Skeletal muscle satellite cell (primary cell): ENCODE data around the gene PARN. TPM values are rescaled to one million over a fixed set of nuclear protein-coding genes. Genes with fewer than 3 reads are reported as not detected.

Experiments
- H3K27me3 ChIP-seq: 2 replicates; pipeline ENCODE4 v1.7.0; 2013; ENCODE audit warnings: low read length; ENCODE audit not compliant: control insufficient read depth, insufficient read depth
- H3K36me3 ChIP-seq: 2 replicates; pipeline ENCODE4 v1.7.0; 2013; ENCODE audit warnings: mild to moderate bottlenecking, control low read depth, low read length; ENCODE audit not compliant: insufficient read depth
- H3K4me1 ChIP-seq: 2 replicates; pipeline ENCODE4 v1.7.0; 2013; ENCODE audit warnings: low read length; ENCODE audit not compliant: control insufficient read depth, insufficient read depth
- H3K4me2 ChIP-seq: 2 replicates; pipeline ENCODE4 v1.7.0; 2013; ENCODE audit warnings: mild to moderate bottlenecking, low read length
- H3K4me3 ChIP-seq: 2 replicates; pipeline ENCODE4 v1.7.0; 2013; ENCODE audit warnings: low read length
- H3K9ac ChIP-seq: 2 replicates; pipeline ENCODE4 v1.7.0; 2013; ENCODE audit warnings: mild to moderate bottlenecking, low read depth, low read length, moderate library complexity
- H3K9me3 ChIP-seq: replicated peaks from 2 replicates; pipeline ENCODE4 v1.7.0; 2013; ENCODE audit warnings: mild to moderate bottlenecking, control low read depth, low read length
- total RNA-seq: library from RNA; depleted of rRNA; stranded (reverse); fragments of >200 nt; gene quantifications from 2 replicates; pipeline ENCODE4 v1.2.3, GENCODE V29; 2012; rRNA removed

PARN gene
- 25.6 and 28.6 TPM in 2 replicates for total RNA-seq

DNA sequence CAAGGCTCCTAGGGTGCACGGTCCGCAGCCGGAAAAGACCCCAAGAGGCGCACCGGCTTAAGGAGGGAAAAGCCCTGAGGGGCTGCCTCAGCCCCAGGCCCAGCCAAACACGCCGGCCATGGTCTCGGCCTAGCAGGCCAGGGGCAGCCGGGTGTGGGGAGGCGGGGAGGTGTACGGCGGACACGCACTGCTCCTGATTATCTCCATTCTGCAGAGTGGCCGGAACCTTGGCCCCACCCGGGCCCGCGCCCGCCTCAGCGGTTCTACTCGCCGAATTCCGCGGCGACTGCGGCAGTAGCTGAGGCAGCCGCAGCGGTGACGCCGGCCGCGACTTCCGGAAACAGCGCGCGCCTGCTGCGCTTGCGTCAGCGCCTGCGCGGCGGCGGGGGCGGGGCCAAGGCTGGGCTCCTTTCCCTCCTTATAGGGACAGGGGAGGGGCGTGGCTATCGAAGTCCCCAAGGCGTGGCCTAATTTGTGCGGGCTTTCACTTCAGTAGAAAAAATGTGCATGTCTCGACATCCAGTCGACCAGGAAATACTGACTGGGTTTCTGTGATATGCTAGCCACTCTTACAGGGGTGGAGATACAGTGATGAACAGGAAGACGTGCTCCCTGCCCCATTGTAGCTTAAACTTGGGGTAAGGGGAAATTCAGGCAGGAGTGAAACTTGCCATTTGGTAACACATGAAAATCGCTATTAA is at the start of gene PARN:
Gene PARN, minus strand, starts transcription at position 342 of the 701 bp plus-strand sequence. Its CDS starts 135 bp downstream, at position 207.
- Histone ChIP-seq H3K27me3 (no peaks in the 10 kb centered on the region), H3K4me2 (peak within 1 kb of the TSS; percentile 92), H3K9me3 (no peaks in the 10 kb centered on the region), H3K4me3 (peak within 1 kb of the TSS; percentile 98), H3K4me1 (peaks cover 27% of the 10 kb centered on the region), H3K36me3 (peaks cover 20% of the 10 kb centered on the region), H3K9ac (peak within 1 kb of the TSS; percentile 99)

GRCh38 chr16:14678748-14679497 is 48.9 kb upstream of the PARN start:
- Histone ChIP-seq H3K4me2 (no peak overlapping the region), H3K9me3 (no peaks in the 10 kb centered on the region), H3K9ac (no peak overlapping the region), H3K4me1 (no peaks in the 10 kb centered on the region), H3K36me3 (no peaks in the 10 kb centered on the region), H3K4me3 (no peak overlapping the region), H3K27me3 (peaks cover 2% of the 10 kb centered on the region)

DNA sequence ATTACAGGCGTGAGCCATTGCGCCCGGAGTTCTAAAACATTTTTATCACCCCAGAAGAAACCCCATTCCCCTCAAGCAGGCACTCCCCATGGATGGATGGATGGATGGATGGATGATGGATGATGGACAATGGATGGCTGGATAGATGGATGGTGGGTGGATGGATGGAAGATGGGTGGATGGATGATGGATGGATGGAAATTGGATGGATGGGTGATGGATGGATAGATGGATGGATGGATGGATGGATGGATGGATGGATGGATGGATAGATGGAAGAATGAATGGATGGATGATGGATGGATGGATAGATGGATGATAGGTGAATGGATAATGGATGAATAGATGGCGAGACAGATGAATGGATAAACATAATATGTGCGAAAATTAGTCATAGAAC is 47.6 kb upstream of the PARN start:
- Histone ChIP-seq H3K9ac (no peak overlapping the region), H3K4me1 (no peaks in the 10 kb centered on the region), H3K36me3 (no peaks in the 10 kb centered on the region), H3K4me3 (no peak overlapping the region), H3K9me3 (no peaks in the 10 kb centered on the region), H3K27me3 (peaks cover 2% of the 10 kb centered on the region), H3K4me2 (no peak overlapping the region)

- Histone ChIP-seq H3K9me3 (no peaks in the 10 kb centered on the region), H3K27me3 (peaks cover 2% of the 10 kb centered on the region), H3K9ac (no peak overlapping the region), H3K4me1 (no peaks in the 10 kb centered on the region), H3K4me2 (no peak overlapping the region), H3K36me3 (no peaks in the 10 kb centered on the region), H3K4me3 (no peak overlapping the region)
Observed at GRCh38 chr16:14676633-14677032, 46.6 kb upstream of the PARN start.

DNA sequence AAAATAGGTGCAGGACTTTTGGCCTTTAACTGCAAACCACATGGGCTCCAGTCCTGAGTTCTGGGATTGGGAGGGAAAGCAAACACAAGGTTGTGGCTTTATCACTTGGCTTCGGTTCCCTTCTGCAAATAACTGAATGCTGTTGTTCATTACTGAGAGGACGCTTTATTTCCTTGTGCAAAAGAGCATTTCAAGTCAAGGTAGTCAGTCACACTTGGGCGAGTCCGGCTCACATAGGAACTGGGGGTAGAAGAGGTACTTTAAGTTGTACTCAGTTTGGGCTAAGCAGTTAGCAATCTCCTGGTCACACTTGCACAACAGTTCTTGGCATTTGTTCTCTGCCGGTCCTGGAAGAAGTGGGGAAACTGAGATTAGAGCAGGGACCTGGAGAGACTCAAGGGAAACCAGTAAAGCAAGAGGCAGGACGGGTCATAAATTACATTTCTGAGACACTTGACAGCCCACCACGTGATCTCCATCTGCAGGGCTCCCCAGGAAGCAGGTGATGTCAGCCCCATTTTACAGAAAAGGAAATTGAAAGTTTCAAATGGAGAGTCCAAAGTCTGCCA is 42.4 kb upstream of the PARN start:
- H3K9ac ChIP-seq = no peak overlapping the region
- no peak overlapping the region for H3K4me3 ChIP-seq
- peaks cover 14% of the 10 kb centered on the region for H3K36me3 ChIP-seq
- no peak overlapping the region for H3K4me2 ChIP-seq
- H3K9me3 ChIP-seq = no peaks in the 10 kb centered on the region
- H3K27me3 ChIP-seq = no peaks in the 10 kb centered on the region
- no peaks in the 10 kb centered on the region for H3K4me1 ChIP-seq

GRCh38 chr16:14669776-14670175 is 39.7 kb upstream of the PARN start:
- Histone ChIP-seq H3K36me3 (peaks cover 37% of the 10 kb centered on the region), H3K9ac (no peak overlapping the region), H3K27me3 (no peaks in the 10 kb centered on the region), H3K4me1 (no peaks in the 10 kb centered on the region), H3K4me3 (no peak overlapping the region), H3K4me2 (no peak overlapping the region), H3K9me3 (no peaks in the 10 kb centered on the region)

DNA sequence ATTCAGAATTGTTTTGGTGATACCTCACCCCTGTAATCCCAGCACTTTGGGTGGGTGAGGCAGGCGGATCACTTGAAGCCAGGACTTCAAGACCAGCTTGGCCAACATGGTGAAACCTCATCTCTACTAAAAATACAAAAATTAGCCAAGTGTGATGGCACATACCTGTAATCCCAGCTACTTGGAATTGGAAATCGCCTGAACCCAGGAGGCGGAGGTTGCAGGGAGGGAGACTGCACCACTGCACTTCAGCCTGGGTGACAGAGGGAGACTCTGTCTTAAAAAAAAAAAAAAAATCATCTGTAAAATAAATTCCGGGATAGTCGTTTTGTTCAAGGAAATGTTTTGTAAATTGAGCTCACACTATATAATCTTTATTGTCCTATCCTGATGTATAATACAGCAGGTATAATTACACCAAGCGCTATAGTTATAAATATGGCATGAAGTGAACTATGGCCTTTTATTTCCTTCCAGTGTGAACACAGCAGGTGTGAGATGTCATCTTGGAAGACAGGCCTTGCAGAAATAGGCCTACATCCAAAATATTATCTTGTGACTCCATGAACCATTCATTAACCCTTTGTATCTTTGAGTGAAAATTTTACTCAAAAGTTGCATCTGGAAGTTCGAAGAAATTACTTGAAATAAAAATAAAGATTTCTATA is 38.6 kb upstream of the PARN start:
- Histone ChIP-seq H3K4me3 (no peak overlapping the region), H3K4me2 (no peak overlapping the region), H3K36me3 (peaks cover 45% of the 10 kb centered on the region), H3K9ac (no peak overlapping the region), H3K4me1 (no peaks in the 10 kb centered on the region), H3K27me3 (no peaks in the 10 kb centered on the region), H3K9me3 (no peaks in the 10 kb centered on the region)

DNA sequence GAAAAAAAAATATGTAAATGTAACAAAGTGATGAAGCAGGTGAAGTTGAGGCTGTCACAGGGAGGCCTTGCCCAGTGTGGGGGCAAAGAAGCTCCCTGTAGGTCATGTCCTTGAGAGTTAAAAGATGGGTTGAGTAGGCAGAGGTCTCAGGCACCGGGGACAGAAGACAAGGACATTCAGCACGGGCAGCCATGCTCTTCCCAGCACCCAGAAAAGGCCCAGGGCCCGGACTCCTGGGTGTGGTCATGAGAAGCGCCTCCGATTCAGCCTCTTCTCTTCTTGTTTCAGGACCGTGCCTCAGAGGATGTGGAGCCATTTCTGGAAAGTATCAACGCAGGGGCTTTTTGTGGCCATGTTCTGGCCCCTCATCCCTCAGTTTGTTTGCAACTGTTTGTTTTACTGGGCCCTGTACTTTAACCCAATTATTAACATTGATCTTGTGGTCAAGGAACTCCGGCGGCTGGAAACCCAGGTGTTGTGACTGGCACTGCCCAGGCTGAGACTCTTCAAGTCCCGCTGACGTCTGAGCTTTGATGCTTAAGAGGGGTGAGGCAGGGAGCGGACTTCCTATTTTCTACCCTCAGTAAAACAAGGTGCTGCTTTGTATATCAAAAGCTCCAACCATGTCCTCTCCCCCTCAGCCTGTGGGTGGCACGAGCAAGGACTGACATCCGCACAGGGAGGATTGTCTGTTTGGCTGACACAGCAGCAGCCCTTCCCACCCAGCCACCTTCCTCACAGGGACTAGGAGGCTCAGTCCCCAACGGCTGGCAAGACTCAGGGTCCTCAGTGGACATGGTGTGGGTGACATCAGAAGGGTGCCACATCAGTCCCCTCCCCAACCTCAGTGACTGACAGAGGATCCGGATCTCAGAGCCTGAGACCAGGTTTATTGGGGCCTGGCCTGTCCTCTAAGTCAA is 37.5 kb upstream of the PARN start:
- Histone ChIP-seq H3K9ac (no peak overlapping the region), H3K27me3 (no peaks in the 10 kb centered on the region), H3K4me2 (no peak overlapping the region), H3K4me3 (no peak overlapping the region), H3K36me3 (peaks cover 50% of the 10 kb centered on the region), H3K4me1 (no peaks in the 10 kb centered on the region), H3K9me3 (no peaks in the 10 kb centered on the region)

DNA sequence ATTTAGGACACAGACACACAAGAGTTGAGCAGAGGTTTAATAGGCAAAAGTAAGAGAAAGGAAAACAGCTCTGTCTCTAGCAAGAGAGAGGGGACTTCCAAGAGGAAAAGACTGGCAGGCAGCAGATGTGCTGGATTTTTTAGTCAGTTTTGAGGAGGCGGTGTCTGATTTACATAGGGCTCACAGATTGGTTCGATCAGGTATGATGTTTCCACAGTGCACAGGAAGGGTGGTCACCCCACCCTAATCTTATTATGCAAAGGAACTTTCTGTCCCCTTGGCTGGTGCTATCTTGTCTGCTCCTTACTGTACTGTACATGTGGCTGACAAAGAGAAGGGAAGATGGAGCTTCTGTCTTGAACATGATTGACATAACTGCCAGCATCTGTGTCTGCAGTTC is 28.0 kb upstream of the PARN start:
- H3K36me3 ChIP-seq = peaks cover 38% of the 10 kb centered on the region
- no peak overlapping the region for H3K9ac ChIP-seq
- H3K4me3 ChIP-seq = no peak overlapping the region
- no peaks in the 10 kb centered on the region for H3K4me1 ChIP-seq
- no peak overlapping the region for H3K4me2 ChIP-seq
- no peaks in the 10 kb centered on the region for H3K9me3 ChIP-seq
- no peaks in the 10 kb centered on the region for H3K27me3 ChIP-seq

- Histone ChIP-seq H3K4me1 (no peaks in the 10 kb centered on the region), H3K27me3 (no peaks in the 10 kb centered on the region), H3K4me3 (no peak overlapping the region), H3K9me3 (no peaks in the 10 kb centered on the region), H3K4me2 (no peak overlapping the region), H3K9ac (no peak overlapping the region), H3K36me3 (peaks cover 61% of the 10 kb centered on the region)
Observed at GRCh38 chr16:14652726-14653125, 22.7 kb upstream of the PARN start.
